Hepatocyte (in vitro differentiated cells): ENCODE measurements around the gene CCNO. TPM values are rescaled to one million over a fixed set of nuclear protein-coding genes. Genes with fewer than 3 reads are reported as not detected.

Experiments
- DNase-seq: peaks from one replicate; pipeline ENCODE4 v3.0.0-alpha.2; 2016; ENCODE audit warnings: low spot score
- H2AFZ ChIP-seq: fragments of 200-600 bp; sonication (generic); 2 replicates; pipeline ENCODE4 v1.6.0; 2016; ENCODE audit warnings: antibody characterized with exemption, mild to moderate bottlenecking
- H3K27ac ChIP-seq: fragments of 200-600 bp; sonication (generic); 2 replicates; pipeline ENCODE4 v1.5.1; 2016; ENCODE audit warnings: mild to moderate bottlenecking
- H3K27me3 ChIP-seq: fragments of 200-600 bp; sonication (generic); 2 replicates; pipeline ENCODE4 v1.6.1; 2016
- H3K36me3 ChIP-seq: fragments of 200-600 bp; sonication (generic); replicated peaks from 2 replicates; pipeline ENCODE4 v1.5.1; 2016; ENCODE audit warnings: low read depth; ENCODE audit not compliant: insufficient read depth
- H3K4me1 ChIP-seq: fragments of 200-600 bp; sonication (generic); 2 replicates; pipeline ENCODE4 v1.5.1; 2016; ENCODE audit warnings: mild to moderate bottlenecking, moderate library complexity; ENCODE audit not compliant: insufficient read depth
- H3K4me2 ChIP-seq: fragments of 200-600 bp; sonication (generic); 2 replicates; pipeline ENCODE4 v1.6.0; 2016
- H3K4me3 ChIP-seq: fragments of 200-600 bp; sonication (generic); 2 replicates; pipeline ENCODE4 v1.5.1; 2016; ENCODE audit warnings: mild to moderate bottlenecking
- H3K79me2 ChIP-seq: fragments of 200-600 bp; sonication (generic); 2 replicates; pipeline ENCODE4 v1.6.0; 2017; ENCODE audit warnings: mild to moderate bottlenecking
- H3K9me2 ChIP-seq: fragments of 200-600 bp; sonication (generic); replicated peaks from 2 replicates; pipeline ENCODE4 v1.6.0; 2017; ENCODE audit warnings: mild to moderate bottlenecking; ENCODE audit not compliant: insufficient read depth
- H3K9me3 ChIP-seq: fragments of 200-600 bp; sonication (generic); 2 replicates; pipeline ENCODE4 v1.5.1; 2016; ENCODE audit warnings: low read depth, mild to moderate bottlenecking
- H4K20me1 ChIP-seq: fragments of 200-600 bp; sonication (generic); 2 replicates; pipeline ENCODE4 v1.6.0; 2016; ENCODE audit warnings: mild to moderate bottlenecking; ENCODE audit not compliant: insufficient read depth, poor library complexity, severe bottlenecking
- EZH2 ChIP-seq: fragments of 200-600 bp; sonication (generic); IDR thresholded peaks from 2 replicates; pipeline ENCODE4 v1.6.1; 2016; ENCODE audit warnings: antibody characterized with exemption, mild to moderate bottlenecking, borderline replicate concordance
- EZH2phosphoT487 ChIP-seq: fragments of 200-600 bp; sonication (generic); IDR thresholded peaks from one replicate; pipeline ENCODE4 v1.6.1; 2018; ENCODE audit warnings: antibody characterized with exemption, mild to moderate bottlenecking, low read depth, moderate library complexity; ENCODE audit not compliant: unreplicated experiment, severe bottlenecking
- WGBS: methylation state at CpG from one replicate; pipeline ENCODE4 v1.1.6; 2016; ENCODE audit warnings: low lambda C conversion rate; ENCODE audit errors: missing lambda C conversion rate; 5-methylcytosine and 5-hydroxymethylcytosine counted together
- polyA plus RNA-seq: library from polyadenylated mRNA; unstranded; fragments of >200 nt; fragmentation: Nextera tagmentation; extraction: Ambion mirVana; gene quantifications from 2 replicates; pipeline ENCODE4 v1.2.1, GENCODE V29; 2016
- total RNA-seq: library from RNA; depleted of rRNA; stranded (reverse); fragments of >200 nt; gene quantifications from 2 replicates; pipeline ENCODE4 v1.2.3, GENCODE V29; 2014
- TF ChIP-seq, protein P1 (sequence below): fragments of 200-600 bp; sonication (generic); IDR thresholded peaks from 2 replicates; pipeline ENCODE4 v1.5.1; 2016; ENCODE audit warnings: antibody characterized with exemption, mild to moderate bottlenecking; ENCODE audit not compliant: poor library complexity

CCNO gene
- total and polyA plus RNA-seq, 2 experiments from 2014 or later: 0.13 to 0.97 TPM

- DNase-seq: no peak
- WGBS: 6% methylated on average over 11 of the region's 11 CpGs
- peak; percentile 87 for TF ChIP-seq EZH2phosphoT487
- TF ChIP-seq, protein P1, sequence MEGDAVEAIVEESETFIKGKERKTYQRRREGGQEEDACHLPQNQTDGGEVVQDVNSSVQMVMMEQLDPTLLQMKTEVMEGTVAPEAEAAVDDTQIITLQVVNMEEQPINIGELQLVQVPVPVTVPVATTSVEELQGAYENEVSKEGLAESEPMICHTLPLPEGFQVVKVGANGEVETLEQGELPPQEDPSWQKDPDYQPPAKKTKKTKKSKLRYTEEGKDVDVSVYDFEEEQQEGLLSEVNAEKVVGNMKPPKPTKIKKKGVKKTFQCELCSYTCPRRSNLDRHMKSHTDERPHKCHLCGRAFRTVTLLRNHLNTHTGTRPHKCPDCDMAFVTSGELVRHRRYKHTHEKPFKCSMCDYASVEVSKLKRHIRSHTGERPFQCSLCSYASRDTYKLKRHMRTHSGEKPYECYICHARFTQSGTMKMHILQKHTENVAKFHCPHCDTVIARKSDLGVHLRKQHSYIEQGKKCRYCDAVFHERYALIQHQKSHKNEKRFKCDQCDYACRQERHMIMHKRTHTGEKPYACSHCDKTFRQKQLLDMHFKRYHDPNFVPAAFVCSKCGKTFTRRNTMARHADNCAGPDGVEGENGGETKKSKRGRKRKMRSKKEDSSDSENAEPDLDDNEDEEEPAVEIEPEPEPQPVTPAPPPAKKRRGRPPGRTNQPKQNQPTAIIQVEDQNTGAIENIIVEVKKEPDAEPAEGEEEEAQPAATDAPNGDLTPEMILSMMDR: no peak
- TF ChIP-seq EZH2: no peak
- Histone ChIP-seq H4K20me1 (no peaks in the 10 kb centered on the region), H3K4me2 (peak overlapping the region; percentile 99), H3K27me3 (peaks cover 85% of the 10 kb centered on the region), H3K79me2 (no peaks in the 10 kb centered on the region), H2AFZ (peak overlapping the region; percentile 89), H3K4me3 (no peak overlapping the region), H3K9me3 (no peaks in the 10 kb centered on the region), H3K9me2 (no peaks in the 10 kb centered on the region), H3K36me3 (no peaks in the 10 kb centered on the region), H3K27ac (no peak overlapping the region), H3K4me1 (peaks cover 31% of the 10 kb centered on the region)
These were observed 1.5 kb downstream of the CCNO start for GRCh38 chr5:55231919-55232270.

DNA sequence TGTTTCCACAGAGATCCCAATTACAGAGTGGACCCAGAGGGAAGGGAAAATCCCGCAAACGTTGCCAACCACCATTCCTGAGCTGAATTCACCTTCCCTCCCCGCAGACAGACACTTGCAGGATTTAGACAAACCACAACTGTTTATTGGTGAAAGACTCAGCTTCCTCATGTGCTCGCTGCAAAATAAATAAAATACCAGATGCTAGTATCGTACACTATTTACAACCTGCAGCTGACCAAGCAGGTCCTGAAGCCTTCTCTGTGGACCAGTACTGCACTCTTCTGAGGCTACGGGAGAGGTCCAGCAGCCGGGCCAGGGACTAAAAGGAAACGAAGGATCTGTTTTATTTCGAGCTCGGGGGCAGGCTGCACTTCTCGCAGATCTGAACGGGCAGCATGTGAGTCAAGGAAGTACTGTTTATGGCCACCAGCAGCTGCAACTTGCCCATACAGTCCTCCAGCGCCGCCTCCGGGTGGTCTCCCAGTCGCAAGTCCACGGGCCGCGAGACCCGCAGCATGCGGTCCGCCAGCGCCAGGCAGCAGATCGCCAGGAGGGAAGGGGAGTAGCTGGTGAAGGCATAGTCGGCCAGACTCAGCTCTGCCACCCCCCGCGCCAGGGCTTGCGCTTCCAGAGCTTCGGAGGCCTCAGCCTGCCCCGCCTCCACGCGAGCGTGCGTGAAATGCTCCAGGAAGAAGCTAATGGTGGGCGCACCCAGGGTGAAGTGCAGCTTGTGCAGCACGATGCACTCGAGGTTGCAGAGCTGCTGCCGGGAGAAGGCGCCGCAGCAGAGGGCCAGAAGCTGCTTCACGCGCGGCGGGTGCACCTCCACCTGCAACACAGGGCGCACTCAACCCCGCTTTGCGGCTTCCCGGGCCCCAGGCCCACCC lies 2.1 kb downstream of the CCNO start:
- Histone ChIP-seq H3K4me1 (peaks cover 36% of the 10 kb centered on the region), H3K4me3 (no peak overlapping the region), H3K27ac (no peak overlapping the region), H3K79me2 (no peaks in the 10 kb centered on the region), H3K9me2 (no peaks in the 10 kb centered on the region), H2AFZ (peak overlapping the region; percentile 89), H3K36me3 (no peaks in the 10 kb centered on the region), H3K9me3 (no peaks in the 10 kb centered on the region), H3K27me3 (peaks cover 88% of the 10 kb centered on the region), H3K4me2 (peak overlapping the region; percentile 99), H4K20me1 (no peaks in the 10 kb centered on the region)
- TF ChIP-seq EZH2 (peak; percentile 39), EZH2phosphoT487 (peak; percentile 37)
- TF ChIP-seq, protein P1: no peak
- peak; percentile 34 for DNase-seq
- WGBS: 6% methylated on average over 45 of the region's 48 CpGs

DNA sequence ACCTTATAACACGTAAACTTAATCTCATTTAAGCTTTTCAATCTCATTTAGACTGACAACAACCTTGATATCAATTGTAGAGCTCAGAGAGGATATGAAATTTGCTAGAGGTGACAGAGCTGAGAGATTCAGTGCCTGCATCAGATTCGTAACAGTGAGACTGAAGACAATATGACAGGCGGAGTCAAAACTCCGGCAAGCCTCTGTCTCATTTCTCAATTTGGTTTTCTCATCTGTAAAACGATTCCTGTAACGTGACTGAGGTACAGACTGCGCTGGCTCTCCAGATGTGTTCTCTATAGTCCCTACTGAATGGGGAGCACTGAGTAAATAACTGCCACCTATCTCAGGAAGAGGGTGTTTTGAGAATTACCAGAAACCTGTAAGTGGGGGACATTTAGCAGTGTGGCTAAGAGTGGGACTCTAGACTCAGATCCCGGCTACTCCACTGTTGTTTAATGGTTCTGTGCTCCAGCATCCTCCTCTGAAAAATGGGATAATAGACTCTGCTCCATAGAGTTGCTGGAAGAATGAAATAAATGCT lies 3.2 kb downstream of the CCNO start:
- Histone ChIP-seq H3K36me3 (no peaks in the 10 kb centered on the region), H4K20me1 (no peaks in the 10 kb centered on the region), H3K27ac (no peak overlapping the region), H2AFZ (no peak overlapping the region), H3K9me3 (no peaks in the 10 kb centered on the region), H3K4me1 (peaks cover 36% of the 10 kb centered on the region), H3K27me3 (peaks cover 96% of the 10 kb centered on the region), H3K4me2 (no peak overlapping the region), H3K79me2 (no peaks in the 10 kb centered on the region), H3K9me2 (no peaks in the 10 kb centered on the region), H3K4me3 (no peak overlapping the region)
- no peak for DNase-seq
- 54% methylated on average over 8 of the region's 8 CpGs for WGBS
- TF ChIP-seq, protein P1: no peak
- TF ChIP-seq EZH2 (no peak), EZH2phosphoT487 (no peak)
